ENCODE data around the gene KRTAP9-1.

- TF ChIP-seq CTCF (conservative IDR thresholded peaks at IDR 0.05; ENCODE audit: low read depth, low read length), result no peak
- TF ChIP-seq EZH2phosphoT487 (IDR thresholded peaks at IDR 0.05; ENCODE audit: borderline replicate concordance, low read length), result no peak
Measured at GRCh38 chr17:41147531-41148204, 42.0 kb upstream of the KRTAP9-1 start.
